Pericardium fibroblast (primary cell): ENCODE measurements around the gene DRAP1. TPM values are rescaled to one million over a fixed set of nuclear protein-coding genes. Genes with fewer than 3 reads are reported as not detected.

Experiments used
- total RNA-seq: library from RNA; depleted of rRNA; stranded (reverse); fragments of >200 nt; gene quantifications from 2 replicates; pipeline ENCODE4 v1.2.3, GENCODE V29; 2015

Gene DRAP1, protein sequence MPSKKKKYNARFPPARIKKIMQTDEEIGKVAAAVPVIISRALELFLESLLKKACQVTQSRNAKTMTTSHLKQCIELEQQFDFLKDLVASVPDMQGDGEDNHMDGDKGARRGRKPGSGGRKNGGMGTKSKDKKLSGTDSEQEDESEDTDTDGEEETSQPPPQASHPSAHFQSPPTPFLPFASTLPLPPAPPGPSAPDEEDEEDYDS
- 84.4 and 99.7 TPM in 2 replicates for total RNA-seq

DNA sequence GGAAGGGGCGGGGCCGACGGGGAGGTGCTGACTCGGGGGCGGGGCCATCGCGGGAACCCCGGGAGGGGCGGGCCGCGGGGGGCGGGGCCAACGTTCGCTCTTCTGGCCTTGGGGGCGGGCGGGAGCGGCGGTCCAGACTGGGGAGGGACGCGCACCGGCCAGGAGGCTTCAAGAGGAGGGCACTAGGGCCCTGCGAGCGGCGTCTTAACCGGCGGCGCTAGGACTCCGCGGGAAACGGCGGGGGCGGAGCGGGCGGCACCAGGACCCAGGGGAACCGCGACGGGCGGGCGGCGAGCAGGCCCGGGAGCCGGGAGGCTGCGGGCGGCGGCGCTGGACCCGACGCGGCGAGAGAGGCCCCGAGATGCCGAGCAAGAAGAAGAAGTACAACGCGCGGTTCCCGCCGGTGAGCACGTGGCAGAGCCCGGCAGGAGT lies at the start of gene DRAP1:
DRAP1 (plus strand) TSS at position 286 of the 432 bp plus-strand sequence; CDS start at position 362, 76 bp downstream.

DNA sequence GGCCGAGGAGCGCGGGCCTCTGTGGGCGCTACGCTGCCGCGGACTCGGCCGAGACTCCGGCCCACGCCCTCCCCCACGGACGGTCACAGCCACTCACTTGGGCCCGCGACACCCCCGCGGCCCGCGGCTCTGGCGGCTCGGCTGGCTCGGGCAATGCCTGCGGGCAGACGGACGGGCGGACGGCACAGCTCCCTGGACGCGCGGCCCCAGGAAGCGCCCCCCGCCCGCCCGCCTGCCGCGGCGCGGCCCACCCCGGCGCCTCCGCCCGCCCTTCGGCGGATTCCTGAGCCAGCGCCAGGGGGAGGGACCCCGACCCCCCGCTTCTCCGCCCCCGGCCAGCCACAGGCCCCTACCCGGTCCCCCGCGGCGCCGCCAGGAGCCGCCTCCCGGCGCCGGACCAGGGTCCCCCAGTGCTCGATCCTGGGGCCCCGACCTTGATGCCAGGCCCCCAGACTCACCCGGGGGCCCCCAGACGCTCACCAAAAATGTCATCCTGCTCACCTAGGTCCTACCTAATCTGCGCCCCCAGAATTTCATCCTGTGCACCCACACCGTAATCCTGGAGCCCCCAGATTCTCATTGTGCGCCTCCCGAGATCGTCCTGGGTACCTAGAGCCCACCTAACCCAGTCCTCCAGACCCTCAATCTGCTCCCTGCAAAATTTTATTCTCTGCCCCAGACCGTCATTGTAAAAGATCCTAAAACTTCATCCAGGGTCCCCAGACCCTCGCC lies 46.5 kb upstream of the DRAP1 start, which contains the start of gene EFEMP2:
EFEMP2 (minus strand) TSS at position 215 of the 732 bp plus-strand sequence. CDS start 446 bp downstream, outside the sequence.

DNA sequence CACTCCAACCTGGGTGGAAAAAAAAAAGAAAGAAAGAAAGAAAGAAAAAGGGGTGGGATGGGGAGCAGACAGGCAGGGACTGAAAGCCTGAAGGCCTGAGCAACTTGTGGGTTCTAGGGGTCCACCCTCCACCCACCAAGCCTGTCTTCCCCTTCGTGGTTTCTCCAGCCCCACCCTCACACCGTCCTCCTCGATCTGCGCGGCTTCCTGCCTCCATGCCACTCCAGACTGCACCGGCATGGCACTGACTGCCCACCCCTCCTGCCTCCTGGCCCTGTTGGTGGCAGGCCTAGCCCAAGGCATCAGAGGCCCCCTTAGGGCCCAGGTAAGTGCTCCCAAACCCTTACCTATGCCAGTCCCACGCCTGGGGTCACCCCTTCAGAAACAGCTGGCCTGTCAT lies 39.6 kb upstream of the DRAP1 start, which contains the start of gene CTSW:
CTSW (plus strand) TSS at position 221 of the 400 bp plus-strand sequence; CDS start at position 239, 18 bp downstream.

DNA sequence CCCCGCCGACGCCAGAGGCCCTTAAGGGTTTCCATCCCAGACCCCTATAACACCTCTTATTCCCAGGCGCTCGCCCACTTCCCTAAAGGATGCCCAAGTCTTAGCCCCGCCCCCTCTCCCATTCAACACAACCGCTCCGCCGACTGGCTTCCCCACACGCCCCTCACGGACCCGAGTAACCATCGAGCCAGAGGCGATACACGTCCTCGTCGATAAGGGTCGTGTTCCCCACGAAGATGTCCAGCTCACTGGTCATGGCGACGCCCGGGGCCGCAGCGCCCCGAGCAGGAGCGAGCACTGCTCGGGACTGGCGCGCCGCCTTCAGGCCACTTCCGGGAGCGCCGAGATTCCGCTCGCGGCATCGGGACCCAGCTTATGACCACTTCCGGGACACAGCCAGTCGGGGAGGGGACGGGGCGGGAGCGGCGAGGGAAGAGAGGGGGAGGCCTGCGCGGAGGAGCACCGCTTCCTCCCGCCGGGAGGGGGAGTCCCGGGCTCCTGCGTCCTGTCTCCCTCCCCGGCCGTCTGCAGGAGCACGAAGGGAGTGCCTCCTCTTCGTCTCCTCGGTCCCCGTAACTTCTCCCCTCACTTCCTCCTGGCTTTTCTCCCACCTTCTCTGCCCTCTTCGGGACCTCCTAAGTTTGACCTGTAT lies 30.9 kb upstream of the DRAP1 start, which contains the start of gene FIBP:
FIBP (minus strand) TSS at position 309 of the 652 bp plus-strand sequence; CDS start at position 256, 53 bp downstream.

DNA sequence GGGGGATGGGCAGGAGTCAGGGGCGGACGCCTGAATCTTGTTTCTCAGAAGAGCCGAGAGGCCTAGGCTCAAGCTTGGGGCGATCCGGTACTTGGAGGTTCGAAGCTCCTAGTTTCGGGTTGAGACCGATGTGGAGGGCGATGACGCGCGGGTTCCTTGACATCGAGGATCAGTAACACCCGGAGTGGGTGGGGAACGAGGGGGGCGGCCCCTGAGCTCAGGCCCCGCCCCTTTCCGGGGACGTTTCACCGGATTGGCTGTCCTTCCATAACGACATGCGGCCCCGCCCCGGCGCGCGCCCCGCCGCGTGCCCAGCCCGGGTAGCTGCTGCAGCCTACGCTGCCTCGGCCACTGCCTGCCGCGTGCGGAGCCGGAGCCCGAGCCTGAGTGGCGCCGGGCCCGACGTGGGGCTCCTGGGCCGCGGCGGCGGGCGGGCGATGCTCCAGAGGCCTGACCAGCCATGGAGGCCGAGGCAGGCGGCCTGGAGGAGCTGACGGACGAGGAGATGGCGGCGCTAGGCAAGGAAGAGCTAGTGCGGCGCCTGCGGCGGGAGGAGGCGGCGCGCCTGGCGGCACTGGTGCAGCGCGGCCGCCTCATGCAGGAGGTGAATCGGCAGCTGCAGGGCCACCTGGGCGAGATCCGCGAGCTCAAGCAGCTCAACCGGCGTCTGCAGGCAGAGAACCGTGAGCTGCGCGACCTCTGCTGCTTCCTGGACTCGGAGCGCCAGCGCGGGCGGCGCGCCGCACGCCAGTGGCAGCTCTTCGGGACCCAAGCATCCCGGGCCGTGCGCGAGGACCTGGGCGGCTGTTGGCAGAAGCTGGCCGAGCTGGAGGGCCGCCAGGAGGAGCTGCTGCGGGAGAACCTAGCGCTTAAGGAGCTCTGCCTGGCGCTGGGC lies 28.7 kb upstream of the DRAP1 start, which contains the start of gene CCDC85B:
CCDC85B (plus strand) TSS at position 350 of the 895 bp plus-strand sequence; CDS start at position 461, 111 bp downstream.

DNA sequence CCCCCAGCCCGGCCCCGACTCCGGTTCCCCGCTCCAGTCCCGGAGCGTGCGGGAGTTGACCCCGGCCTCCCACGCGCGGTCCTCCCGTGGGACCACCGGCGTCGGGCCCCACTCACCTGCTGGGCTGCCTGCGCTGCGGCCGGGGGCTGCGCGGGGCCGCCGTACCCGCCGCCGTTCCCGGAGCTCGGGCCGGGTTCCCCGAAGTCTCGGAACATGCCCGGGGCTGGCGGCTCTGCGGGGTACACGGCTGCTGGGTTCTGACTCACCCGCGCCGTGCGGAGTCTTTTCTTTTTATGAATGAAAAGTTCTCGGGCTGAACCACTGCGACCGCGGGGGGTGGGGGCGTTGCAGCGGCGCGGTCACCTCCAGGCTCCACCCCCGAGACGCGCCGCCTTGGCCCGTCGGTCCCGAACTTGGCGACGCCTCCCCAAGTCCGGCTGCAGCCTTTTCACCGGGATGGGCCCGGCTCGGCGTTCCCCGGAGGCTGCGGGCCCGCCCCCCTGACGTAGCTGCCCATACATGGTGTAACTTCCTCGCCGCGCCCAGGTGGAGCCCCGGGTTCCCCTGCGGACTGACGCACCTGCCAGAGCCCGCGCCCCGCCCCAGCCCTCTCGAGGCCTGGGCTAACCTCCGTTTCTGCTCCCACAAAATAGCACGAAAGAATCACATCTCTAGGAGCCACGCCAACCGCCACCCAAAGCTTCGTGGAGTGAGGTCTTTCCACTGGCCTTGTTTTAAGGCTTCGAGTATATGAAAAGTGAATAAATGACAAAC lies 18.9 kb upstream of the DRAP1 start, which contains the start of gene FOSL1:
FOSL1 (minus strand) TSS at position 264 of the 774 bp plus-strand sequence; CDS start at position 215, 49 bp downstream.

DNA sequence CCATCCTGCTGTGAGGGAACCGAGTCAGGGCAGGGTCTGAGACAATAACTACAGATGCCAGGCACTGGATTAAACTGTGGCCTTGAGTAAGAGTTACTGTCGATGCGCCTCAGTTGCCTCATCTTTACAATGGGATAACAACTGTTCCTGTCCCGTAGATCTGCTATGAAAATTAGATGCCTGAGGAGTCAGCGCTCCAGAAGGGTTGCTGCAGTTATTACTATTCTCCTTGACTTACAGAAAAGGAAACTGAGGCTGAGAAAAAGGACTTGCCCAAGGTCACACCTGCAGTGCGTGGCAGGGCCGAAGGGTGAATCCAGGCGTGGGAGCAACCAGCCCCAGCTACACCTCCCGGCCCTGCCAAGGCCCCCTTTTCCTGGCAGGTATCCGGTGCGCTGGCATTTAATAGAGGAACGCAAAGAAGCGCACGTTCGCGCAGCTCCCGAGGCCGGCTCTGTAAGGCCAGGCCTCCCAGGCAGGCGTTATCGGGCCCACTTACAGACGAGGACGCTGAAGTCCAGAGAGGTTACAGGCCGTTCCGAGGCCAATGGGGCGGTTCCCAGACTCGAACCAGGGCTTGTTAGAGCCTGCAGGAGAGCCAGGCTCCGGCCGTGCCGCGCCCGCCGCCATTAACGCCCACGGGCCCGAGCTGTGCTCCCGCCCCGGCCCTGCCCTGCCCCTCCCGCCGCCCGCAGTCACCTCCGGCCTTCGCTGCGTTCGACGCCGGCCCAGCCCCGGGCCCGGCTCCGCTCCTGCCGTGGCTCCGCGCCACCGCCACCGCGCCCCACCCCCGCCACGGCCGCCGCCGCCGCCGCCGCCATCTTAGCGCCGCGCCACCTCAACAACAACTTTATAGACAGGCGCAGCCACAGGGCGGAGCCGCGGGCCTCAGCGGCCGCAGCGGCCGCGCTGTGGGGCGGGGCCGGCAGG lies 750 bp upstream of the DRAP1 start, which contains the start of gene C11orf68:
C11orf68 (minus strand) TSS at position 852 of the 930 bp plus-strand sequence; CDS start at position 821, 31 bp downstream.

DNA sequence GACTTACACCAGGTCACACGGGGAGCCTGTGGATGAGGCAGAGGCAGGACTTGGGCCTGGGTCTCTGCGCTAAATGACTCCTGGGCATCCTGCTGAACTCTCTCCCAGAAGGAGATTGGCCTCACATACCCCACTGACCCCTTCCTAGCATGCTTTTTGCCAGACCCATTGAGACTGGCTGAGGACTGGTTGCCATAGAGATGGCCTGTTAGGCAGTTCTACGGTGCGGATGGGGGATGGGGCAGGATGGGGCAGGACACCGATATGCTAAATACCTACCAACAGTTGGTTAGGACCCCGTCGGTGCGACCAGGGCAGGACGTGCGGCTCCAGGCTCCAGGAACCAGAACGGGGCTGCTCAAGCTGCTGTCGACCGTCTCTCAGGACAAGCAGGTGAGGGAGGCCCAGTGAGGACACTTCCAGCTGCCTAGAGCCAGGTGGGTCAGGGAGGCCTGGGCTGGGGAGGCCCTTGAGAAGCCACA lies 26.2 kb downstream of the DRAP1 start, which contains the start of gene TSGA10IP:
TSGA10IP (plus strand) TSS at position 51 of the 482 bp plus-strand sequence; CDS start at position 247, 196 bp downstream.

DNA sequence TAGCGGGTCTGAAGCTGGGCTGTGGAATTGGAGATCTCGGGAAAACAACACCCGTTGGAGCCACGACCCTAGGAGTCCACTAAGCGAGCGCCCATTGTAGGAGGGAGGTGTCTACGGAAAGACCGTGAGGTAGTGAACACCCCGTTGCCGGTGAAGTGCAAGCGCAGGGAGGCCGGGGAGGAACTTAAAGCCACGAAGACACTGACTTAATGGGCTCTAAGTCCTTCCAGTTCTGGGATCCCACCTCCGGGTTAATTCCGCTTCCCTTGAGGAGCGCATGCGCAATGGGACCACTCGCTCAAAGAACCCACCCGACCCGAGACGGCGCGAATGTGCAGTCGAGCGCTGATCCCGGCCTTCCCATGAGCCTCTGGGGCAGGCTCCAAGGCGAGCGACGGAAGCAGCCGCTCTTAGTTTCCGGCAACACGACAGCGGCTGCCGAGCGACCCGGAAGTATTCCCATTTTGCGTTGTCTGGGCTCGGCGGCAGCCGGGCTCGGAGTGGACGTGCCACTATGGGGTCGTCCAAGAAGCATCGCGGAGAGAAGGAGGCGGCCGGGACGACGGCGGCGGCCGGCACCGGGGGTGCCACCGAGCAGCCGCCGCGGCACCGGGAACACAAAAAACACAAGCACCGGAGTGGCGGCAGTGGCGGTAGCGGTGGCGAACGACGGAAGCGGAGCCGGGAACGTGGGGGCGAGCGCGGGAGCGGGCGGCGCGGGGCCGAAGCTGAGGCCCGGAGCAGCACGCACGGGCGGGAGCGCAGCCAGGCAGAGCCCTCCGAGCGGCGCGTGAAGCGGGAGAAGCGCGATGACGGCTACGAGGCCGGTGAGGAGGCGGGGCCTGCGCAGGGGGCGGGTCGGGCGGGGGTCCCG lies 42.3 kb downstream of the DRAP1 start, which contains the start of gene SART1:
SART1 (plus strand) TSS at position 468 of the 874 bp plus-strand sequence; CDS start at position 515, 47 bp downstream.

Other genes with a start within 250 kb of the DRAP1 start
- gene KAT5, start 207.2 kb upstream of the DRAP1 start, total RNA-seq = 24.8 and 29.6 TPM in 2 replicates
- gene RNASEH2C, start 198.6 kb upstream of the DRAP1 start, total RNA-seq = 52.8 and 80.4 TPM in 2 replicates
- 8.9 and 13.4 TPM in 2 replicates for gene AP5B1, start 138.4 kb upstream of the DRAP1 start, total RNA-seq
- gene OVOL1, start 132.4 kb upstream of the DRAP1 start, total RNA-seq = not detected in 2 replicates
- 1.1 and 2.4 TPM in 2 replicates for gene SNX32, start 85.5 kb upstream of the DRAP1 start, total RNA-seq
- gene CFL1, start 61.2 kb upstream of the DRAP1 start, total RNA-seq = 674 and 1,158 TPM in 2 replicates
- 25.0 and 48.3 TPM in 2 replicates for gene MUS81, start 59.0 kb upstream of the DRAP1 start, total RNA-seq
- 173 and 216 TPM in 2 replicates for gene EFEMP2, start 46.6 kb upstream of the DRAP1 start, total RNA-seq
- gene CTSW, start 39.6 kb upstream of the DRAP1 start, total RNA-seq = not detected in 2 replicates
- gene FIBP, start 31.0 kb upstream of the DRAP1 start, total RNA-seq = 160 and 177 TPM in 2 replicates
- gene CCDC85B, start 28.8 kb upstream of the DRAP1 start, total RNA-seq = 116 and 144 TPM in 2 replicates
- gene FOSL1, start 19.0 kb upstream of the DRAP1 start, total RNA-seq = 4.9 and 8.5 TPM in 2 replicates
- 16.1 and 18.1 TPM in 2 replicates for gene C11orf68, start 364 bp upstream of the DRAP1 start, total RNA-seq
- gene TSGA10IP, start 26.1 kb downstream of the DRAP1 start, total RNA-seq = not detected in 2 replicates
- 21.1 and 42.0 TPM in 2 replicates for gene SART1, start 42.3 kb downstream of the DRAP1 start, total RNA-seq
- 16.4 and 21.5 TPM in 2 replicates for gene EIF1AD, start 82.7 kb downstream of the DRAP1 start, total RNA-seq
- 59.3 and 101 TPM in 2 replicates for gene BANF1, start 83.1 kb downstream of the DRAP1 start, total RNA-seq
- gene CST6, start 92.6 kb downstream of the DRAP1 start, total RNA-seq = 0.70 TPM in 1 of 2 replicates, not detected in the other
- gene CATSPER1, start 107.1 kb downstream of the DRAP1 start, total RNA-seq = not detected in 2 replicates
- gene GAL3ST3, start 129.7 kb downstream of the DRAP1 start, total RNA-seq = not detected in 2 replicates
- 121 and 132 TPM in 2 replicates for gene SF3B2, start 132.9 kb downstream of the DRAP1 start, total RNA-seq
- gene PACS1, start 150.8 kb downstream of the DRAP1 start, total RNA-seq = 35.2 and 42.0 TPM in 2 replicates